OCI-LY7 (cell line): Measurements from ENCODE around the gene LRP1-AS.

Experiments
- CTCF ChIP-seq: fragments of 200-600 bp; sonication (generic); conservative IDR thresholded peaks from 2 replicates; pipeline ENCODE4 v1.5.1; 2014; ENCODE audit warnings: mild to moderate bottlenecking, antibody characterized with exemption, low read length, moderate library complexity, mixed read lengths
- EZH2phosphoT487 ChIP-seq: fragments of 200-600 bp; sonication (generic); IDR thresholded peaks from 2 replicates; pipeline ENCODE4 v1.6.1; 2018; ENCODE audit warnings: low read depth, borderline replicate concordance, mild to moderate bottlenecking, mixed run types, antibody characterized with exemption, low read length, moderate library complexity, mixed read lengths

GRCh38 chr12:57181561-57182155 is 34.2 kb upstream of the LRP1-AS start:
- TF ChIP-seq EZH2phosphoT487 (no peak), CTCF (no peak)
